ENCODE data around the gene ZNF26. TPM values are rescaled to one million over a fixed set of nuclear protein-coding genes. Genes with fewer than 3 reads are reported as not detected.
"Not testable (repeated sequence)": the region's sequence is repeated elsewhere in the genome, so short reads cannot be mapped to it uniquely, and the experiment has no call there.

Gene ZNF26
- total RNA-seq, 1 donor from 2014 or later: 19.0 TPM

GRCh38 chr12:132955094-132956010, 30.8 kb upstream of the ZNF26 start:
- intact Hi-C loops (cut with micrococcal nuclease): loop anchor here (1.0 kb wide), 9 partner anchors 31 to 226 kb away; partner anchors contain the start of genes CHFR, ZNF10, ZNF140 and ZNF26

GRCh38 chr12:132956011-132956788, 30.0 kb upstream of the ZNF26 start, which contains the start of gene ZNF605:
Gene ZNF605, minus strand, starts transcription at chr12:132956306. Its CDS starts 10,671 bp downstream, at chr12:132945635.
- intact Hi-C loops (cut with micrococcal nuclease): loop anchor here (1.0 kb wide), 8 partner anchors 30 to 225 kb away; partner anchors contain the start of genes CHFR, ZNF10, ZNF140 and ZNF26

- intact Hi-C loops (cut with micrococcal nuclease): not testable (repeated sequence)
Measured at GRCh38 chr12:132961790-132962189, 24.4 kb upstream of the ZNF26 start.

GRCh38 chr12:132963947-132964346, 22.2 kb upstream of the ZNF26 start:
- intact Hi-C loops (cut with micrococcal nuclease): not testable (repeated sequence)

GRCh38 chr12:132965796-132966195, 20.4 kb upstream of the ZNF26 start:
- intact Hi-C loops (cut with micrococcal nuclease): no loop called here

- intact Hi-C loops (cut with micrococcal nuclease): no loop called here
Measured at GRCh38 chr12:132966676-132967415, 19.3 kb upstream of the ZNF26 start.

GRCh38 chr12:132967736-132968135, 18.4 kb upstream of the ZNF26 start:
- intact Hi-C loops (cut with micrococcal nuclease): no loop called here

- intact Hi-C loops (cut with micrococcal nuclease): no loop called here
Measured at GRCh38 chr12:132972374-132972773, 13.8 kb upstream of the ZNF26 start.

GRCh38 chr12:132976870-132977269, 9.3 kb upstream of the ZNF26 start:
- intact Hi-C loops (cut with micrococcal nuclease): not testable (repeated sequence)

- intact Hi-C loops (cut with micrococcal nuclease): loop anchor here (1.0 kb wide), 9 partner anchors 31 to 277 kb away; partner anchors contain the start of genes CHFR, PGAM5, ZNF10 and ZNF140
Measured at GRCh38 chr12:132986885-132987225, 688 bp downstream of the ZNF26 start.

GRCh38 chr12:132998741-132999140, 12.6 kb downstream of the ZNF26 start:
- intact Hi-C loops (cut with micrococcal nuclease): no loop called here

- intact Hi-C loops (cut with micrococcal nuclease): no loop called here
Measured at GRCh38 chr12:133010657-133011297, 24.6 kb downstream of the ZNF26 start.

- intact Hi-C loops (cut with micrococcal nuclease): no loop called here
Measured at GRCh38 chr12:133023566-133023965, 37.4 kb downstream of the ZNF26 start.

- intact Hi-C loops (cut with micrococcal nuclease): no loop called here
Measured at GRCh38 chr12:133026996-133027395, 40.8 kb downstream of the ZNF26 start.

- intact Hi-C loops (cut with micrococcal nuclease): loop anchor here (1.0 to 5.0 kb wide), 10 partner anchors 43 to 327 kb away; partner anchors contain the start of genes ANKLE2, CHFR, PGAM5 and ZNF10
Measured at GRCh38 chr12:133037207-133038005, 51.2 kb downstream of the ZNF26 start, which contains the start of gene ZNF84. Gene ZNF84, plus strand, starts transcription at chr12:133037509. Its CDS starts 3,959 bp downstream, at chr12:133041468.

- intact Hi-C loops (cut with micrococcal nuclease): loop anchor here (5.0 kb wide), 1 partner anchor 276 kb away; the partner anchor contains the start of gene ANKLE2
Measured at GRCh38 chr12:133038118-133038709, 52.0 kb downstream of the ZNF26 start.

GRCh38 chr12:133046698-133047097, 60.5 kb downstream of the ZNF26 start:
- intact Hi-C loops (cut with micrococcal nuclease): no loop called here

GRCh38 chr12:133057446-133057845, 71.3 kb downstream of the ZNF26 start:
- intact Hi-C loops (cut with micrococcal nuclease): no loop called here

Measured in T-helper 1 cell treated with Interleukin-12 subunit alpha and Interleukin-12 subunit beta and Interleukin-4 antibody, amounts not matched to agents 30 ng/mL and 1 ng/mL, for 36 hours (primary cell).